Vagina (tissue), 2 donors: ENCODE results near the gene SVIL. TPM values are rescaled to one million over a fixed set of nuclear protein-coding genes. Genes with fewer than 3 reads are reported as not detected.
A peak's percentile ranks its signal among the peaks of the same experiment; 100 is the strongest.

Experiments
- DNase-seq, 2 donors: peaks; one replicate each; pipeline ENCODE4 v3.0.0-alpha.2; 2017; ENCODE audit errors: extremely low spot score in 2 of 2
- H3K27ac ChIP-seq: fragments of 200-600 bp; sonication (generic); one replicate; pipeline ENCODE4 v1.5.1; 2019
- H3K27me3 ChIP-seq: fragments of 200-600 bp; sonication (generic); one replicate; pipeline ENCODE4 v1.5.1; 2019
- H3K36me3 ChIP-seq, 2 donors: fragments of 200-600 bp; sonication (generic); one replicate each; pipeline ENCODE4 v1.5.1; 2017 to 2019
- H3K4me1 ChIP-seq: fragments of 200-600 bp; sonication (generic); one replicate; pipeline ENCODE4 v1.5.1; 2019
- H3K4me3 ChIP-seq, 2 donors: fragments of 200-600 bp; sonication (generic); 1 replicate in 1 of 2; 2 replicates in 1 of 2; pipeline ENCODE4 v1.5.1; 2016 to 2019
- H3K9me3 ChIP-seq: fragments of 200-600 bp; sonication (generic); one replicate; pipeline ENCODE4 v1.5.1; 2019
- CTCF ChIP-seq, 3 experiments: fragments of 450-650 bp in 2 of 3; fragments of 200-600 bp in 1 of 3; sonication (generic) in 1 of 3; IDR thresholded peaks; one replicate each; pipeline ENCODE4 v1.5.1; 2017 to 2019; ENCODE audit warnings: antibody characterized with exemption in 3 of 3, mild to moderate bottlenecking in 2 of 3, moderate library complexity in 2 of 3
- POLR2A ChIP-seq, 2 donors: fragments of 450-650 bp; IDR thresholded peaks; one replicate each; pipeline ENCODE4 v1.6.1; 2017; ENCODE audit warnings: antibody characterized with exemption in 2 of 2, mild to moderate bottlenecking in 2 of 2, moderate library complexity in 2 of 2
- POLR2AphosphoS5 ChIP-seq, 2 donors: sonication (generic); formaldehyde crosslinking; IDR thresholded peaks; one replicate each; pipeline ENCODE4 v1.9.0; 2017; ENCODE audit warnings: antibody characterized with exemption in 2 of 2, mild to moderate bottlenecking in 2 of 2, low read depth in 1 of 2; ENCODE audit not compliant: insufficient read depth in 1 of 2
- intact Hi-C: fragments of 100-400 bp; cut with DNase I; formaldehyde crosslinking; loops from one replicate; pipeline ENCODE4 v1.15.1; 2023
- total RNA-seq: library from RNA; depleted of rRNA; stranded (reverse); fragments of >200 nt; gene quantifications from one replicate; pipeline ENCODE4 v1.2.3, GENCODE V29; 2016

Gene SVIL
- total RNA-seq, 1 donor from 2014 or later = 111 TPM

- Histone ChIP-seq H3K27ac (no peak overlapping the region), H3K27me3 (no peaks in the 10 kb centered on the region), H3K36me3 (no peaks in the 10 kb centered on the region), H3K9me3 (no peaks in the 10 kb centered on the region), H3K4me1 (peaks cover 44% of the 10 kb centered on the region), H3K4me3 (no peak overlapping the region)
- TF ChIP-seq POLR2AphosphoS5 (IDR thresholded peaks at IDR 0.05; ENCODE audit: insufficient read depth in 1 of 2, low read depth in 1 of 2) (no peak), CTCF (IDR thresholded peaks at IDR 0.05) (no peak), POLR2A (IDR thresholded peaks at IDR 0.05) (no peak)
- intact Hi-C loops = no loop called here
- DNase-seq = no peak
Measured at GRCh38 chr10:29649561-29650551, 15.1 kb upstream of the SVIL start.

- H3K4me1 ChIP-seq = peaks cover 53% of the 10 kb centered on the region
- H3K36me3 ChIP-seq = no peaks in the 10 kb centered on the region
- intact Hi-C loops = no loop called here
- no peaks in the 10 kb centered on the region for H3K27me3 ChIP-seq
- no peak for DNase-seq
- TF ChIP-seq POLR2A (IDR thresholded peaks at IDR 0.05) (no peak), POLR2AphosphoS5 (IDR thresholded peaks at IDR 0.05; ENCODE audit: insufficient read depth in 1 of 2, low read depth in 1 of 2) (no peak), CTCF (IDR thresholded peaks at IDR 0.05) (no peak)
- no peaks in the 10 kb centered on the region for H3K9me3 ChIP-seq
- H3K27ac ChIP-seq = peak overlapping the region; percentile 73
- no peak overlapping the region for H3K4me3 ChIP-seq
Measured at GRCh38 chr10:29648983-29649268, 14.2 kb upstream of the SVIL start.

GRCh38 chr10:29648114-29648982 is 13.6 kb upstream of the SVIL start:
- intact Hi-C loops = no loop called here
- H3K36me3 ChIP-seq = no peaks in the 10 kb centered on the region
- TF ChIP-seq POLR2A (IDR thresholded peaks at IDR 0.05) (no peak), POLR2AphosphoS5 (IDR thresholded peaks at IDR 0.05; ENCODE audit: insufficient read depth in 1 of 2, low read depth in 1 of 2) (no peak), CTCF (IDR thresholded peaks at IDR 0.05) (no peak)
- H3K9me3 ChIP-seq = no peaks in the 10 kb centered on the region
- peak overlapping the region; percentile 73 for H3K27ac ChIP-seq
- H3K4me1 ChIP-seq = peaks cover 59% of the 10 kb centered on the region
- no peak for DNase-seq
- H3K27me3 ChIP-seq = no peaks in the 10 kb centered on the region
- H3K4me3 ChIP-seq = no peak overlapping the region

GRCh38 chr10:29647478-29647877 is 12.7 kb upstream of the SVIL start:
- Histone ChIP-seq H3K4me3 (no peak overlapping the region), H3K36me3 (no peaks in the 10 kb centered on the region), H3K27me3 (no peaks in the 10 kb centered on the region), H3K27ac (peak overlapping the region; percentile 73), H3K4me1 (peaks cover 62% of the 10 kb centered on the region), H3K9me3 (no peaks in the 10 kb centered on the region)
- DNase-seq = no peak
- no peak for TF ChIP-seq POLR2A (IDR thresholded peaks at IDR 0.05)
- TF ChIP-seq POLR2AphosphoS5 (IDR thresholded peaks at IDR 0.05; ENCODE audit: insufficient read depth in 1 of 2, low read depth in 1 of 2) = no peak
- TF ChIP-seq CTCF (IDR thresholded peaks at IDR 0.05) = no peak
- intact Hi-C loops = no loop called here
